GM23248 (cell line): ENCODE data around the gene THSD4. TPM values are rescaled to one million over a fixed set of nuclear protein-coding genes. Genes with fewer than 3 reads are reported as not detected.

ENCODE experiments used
- DNase-seq: peaks from one replicate; pipeline ENCODE4 v3.0.0-alpha.2; 2015
- H2AFZ ChIP-seq: fragments of 200-600 bp; sonication (generic); 2 replicates; pipeline ENCODE4 v1.6.1; 2016; ENCODE audit warnings: antibody characterized with exemption
- H3F3A ChIP-seq: fragments of 200-600 bp; sonication (generic); 2 replicates; pipeline ENCODE4 v1.6.1; 2016; ENCODE audit warnings: mild to moderate bottlenecking, antibody characterized with exemption, mixed run types; ENCODE audit not compliant: insufficient read depth
- H3K27ac ChIP-seq: fragments of 200-600 bp; sonication (generic); 2 replicates; pipeline ENCODE4 v1.5.1; 2016; ENCODE audit warnings: mild to moderate bottlenecking
- H3K27me3 ChIP-seq: fragments of 200-600 bp; sonication (generic); replicated peaks from 2 replicates; pipeline ENCODE4 v1.6.1; 2016; ENCODE audit warnings: mild to moderate bottlenecking; ENCODE audit not compliant: insufficient read depth
- H3K36me3 ChIP-seq: fragments of 200-600 bp; sonication (generic); 2 replicates; pipeline ENCODE4 v1.6.1; 2016; ENCODE audit warnings: low read depth, mild to moderate bottlenecking
- H3K4me1 ChIP-seq: fragments of 200-600 bp; sonication (generic); 2 replicates; pipeline ENCODE4 v1.6.1; 2016; ENCODE audit warnings: mild to moderate bottlenecking; ENCODE audit not compliant: insufficient read depth
- H3K4me2 ChIP-seq: fragments of 200-600 bp; sonication (generic); one replicate; pipeline ENCODE4 v1.6.1; 2016; ENCODE audit warnings: mild to moderate bottlenecking; ENCODE audit not compliant: unreplicated experiment
- H3K4me3 ChIP-seq: fragments of 200-600 bp; sonication (generic); 2 replicates; pipeline ENCODE4 v1.5.1; 2016; ENCODE audit warnings: mild to moderate bottlenecking
- H3K79me2 ChIP-seq: fragments of 200-600 bp; sonication (generic); 2 replicates; pipeline ENCODE4 v1.6.1; 2016; ENCODE audit warnings: mild to moderate bottlenecking; ENCODE audit not compliant: insufficient read depth
- H3K9ac ChIP-seq: fragments of 200-600 bp; sonication (generic); 2 replicates; pipeline ENCODE4 v1.6.1; 2016; ENCODE audit warnings: mild to moderate bottlenecking
- H3K9me2 ChIP-seq: fragments of 200-600 bp; sonication (generic); 2 replicates; pipeline ENCODE4 v1.6.1; 2016; ENCODE audit warnings: mixed run types, mild to moderate bottlenecking, moderate library complexity; ENCODE audit not compliant: insufficient read depth
- H3K9me3 ChIP-seq: fragments of 200-600 bp; sonication (generic); one replicate; pipeline ENCODE4 v1.6.1; 2017; ENCODE audit warnings: low read depth
- H4K20me1 ChIP-seq: fragments of 200-600 bp; sonication (generic); 2 replicates; pipeline ENCODE4 v1.6.0; 2016; ENCODE audit not compliant: insufficient read depth
- EZH2 ChIP-seq: fragments of 200-600 bp; sonication (generic); IDR thresholded peaks from 2 replicates; pipeline ENCODE4 v1.6.1; 2018; ENCODE audit warnings: antibody characterized with exemption, mild to moderate bottlenecking; ENCODE audit not compliant: insufficient read depth, poor library complexity, severe bottlenecking
- EZH2phosphoT487 ChIP-seq: fragments of 200-600 bp; sonication (generic); IDR thresholded peaks from 2 replicates; pipeline ENCODE4 v1.6.1; 2018; ENCODE audit warnings: antibody characterized with exemption, moderate library complexity, mild to moderate bottlenecking, low read depth; ENCODE audit not compliant: insufficient read depth
- WGBS, 2 experiments: methylation state at CpG; one replicate each; pipeline ENCODE4 v1.1.6; 2015 to 2017; ENCODE audit warnings: low lambda C conversion rate in 2 of 2, low coverage in 1 of 2; ENCODE audit errors: missing lambda C conversion rate in 2 of 2; 5-methylcytosine and 5-hydroxymethylcytosine counted together
- in situ Hi-C: fragments of 300-500 bp; cut with MboI; formaldehyde crosslinking; loops from 2 replicates; pipeline ENCODE4 v1.15.0; 2020
- polyA plus RNA-seq: library from polyadenylated mRNA; unstranded; fragments of >200 nt; fragmentation: Nextera tagmentation; extraction: Ambion mirVana; gene quantifications from 2 replicates; pipeline ENCODE4 v1.2.1, GENCODE V29; 2016
- total RNA-seq: library from RNA; depleted of rRNA; stranded (reverse); fragments of >200 nt; shearing (Covaris generic); gene quantifications from 2 replicates; pipeline ENCODE4 v1.2.3, GENCODE V29; 2014

THSD4 gene
- total and polyA plus RNA-seq, 2 experiments from 2014 or later: 14.2 to 58.9 TPM

DNA sequence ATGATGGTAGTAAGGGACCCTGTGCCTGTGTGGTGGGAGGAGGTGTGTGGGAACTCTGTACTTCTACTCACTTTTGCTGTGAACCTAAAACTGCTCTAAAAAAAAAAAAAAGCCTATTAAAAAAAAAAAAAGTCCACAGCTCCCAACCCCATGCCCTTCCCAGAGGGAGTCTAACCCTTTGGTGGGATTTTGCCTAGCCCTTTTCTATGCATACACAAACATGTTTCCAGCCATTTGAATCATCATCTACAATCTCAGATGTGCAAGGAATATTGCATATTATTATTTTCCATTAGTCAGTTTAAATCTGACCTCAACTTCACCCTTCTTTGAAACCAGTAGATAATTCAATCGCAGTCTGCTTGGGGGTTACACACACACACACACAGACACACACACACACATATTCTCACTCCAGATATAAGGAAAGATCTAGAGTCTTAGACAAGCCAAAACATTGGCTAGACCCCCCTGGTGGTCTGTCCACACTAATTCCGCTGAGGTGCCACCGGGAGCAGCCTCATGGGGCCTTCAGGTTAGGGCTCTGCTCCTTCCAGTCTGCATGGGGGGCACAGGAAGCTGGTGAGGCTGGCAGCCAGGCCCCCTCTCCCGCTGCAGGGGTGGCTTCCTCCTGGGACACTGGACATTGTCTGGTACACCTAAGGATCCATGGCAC lies 619.6 kb downstream of the THSD4 start:
- Histone ChIP-seq H3K4me1 (peaks cover 3% of the 10 kb centered on the region; the same call in 1 of the 2 replicates), H3K79me2 (no peaks in the 10 kb centered on the region), H3K9me2 (no peaks in the 10 kb centered on the region), H3F3A (no peaks in the 10 kb centered on the region), H3K4me3 (no peak overlapping the region), H4K20me1 (no peaks in the 10 kb centered on the region), H3K9me3 (no peaks in the 10 kb centered on the region), H2AFZ (no peak overlapping the region), H3K27ac (no peak overlapping the region), H3K9ac (no peak overlapping the region), H3K4me2 (no peak overlapping the region), H3K27me3 (no peaks in the 10 kb centered on the region), H3K36me3 (no peaks in the 10 kb centered on the region)
- no peak for DNase-seq
- in situ Hi-C loops: loop anchor here (10.0 kb wide), 1 partner anchor 280 kb away; no protein-coding TSS in a partner anchor
- TF ChIP-seq EZH2phosphoT487 (no peak), EZH2 (no peak)
- WGBS, 2 experiments: 90 to 95% methylated on average over 4 of the region's 4 CpGs

GRCh38 chr15:71735385-71735757 lies 620.1 kb downstream of the THSD4 start:
- Histone ChIP-seq H3K79me2 (no peaks in the 10 kb centered on the region), H3K9me2 (no peaks in the 10 kb centered on the region), H4K20me1 (no peaks in the 10 kb centered on the region), H3K9ac (no peak overlapping the region), H3K4me3 (no peak overlapping the region), H3F3A (no peaks in the 10 kb centered on the region), H3K4me2 (no peak overlapping the region), H3K9me3 (no peaks in the 10 kb centered on the region), H3K27ac (no peak overlapping the region), H3K36me3 (no peaks in the 10 kb centered on the region), H3K27me3 (no peaks in the 10 kb centered on the region), H2AFZ (no peak overlapping the region), H3K4me1 (peaks cover 1% of the 10 kb centered on the region; the same call in 1 of the 2 replicates)
- in situ Hi-C loops: loop anchor here (10.0 kb wide), 1 partner anchor 281 kb away; no protein-coding TSS in a partner anchor
- WGBS, 2 experiments: 76 to 90% methylated on average over 2 of the region's 2 CpGs
- no peak for DNase-seq
- no peak for TF ChIP-seq EZH2phosphoT487
- no peak for TF ChIP-seq EZH2

DNA sequence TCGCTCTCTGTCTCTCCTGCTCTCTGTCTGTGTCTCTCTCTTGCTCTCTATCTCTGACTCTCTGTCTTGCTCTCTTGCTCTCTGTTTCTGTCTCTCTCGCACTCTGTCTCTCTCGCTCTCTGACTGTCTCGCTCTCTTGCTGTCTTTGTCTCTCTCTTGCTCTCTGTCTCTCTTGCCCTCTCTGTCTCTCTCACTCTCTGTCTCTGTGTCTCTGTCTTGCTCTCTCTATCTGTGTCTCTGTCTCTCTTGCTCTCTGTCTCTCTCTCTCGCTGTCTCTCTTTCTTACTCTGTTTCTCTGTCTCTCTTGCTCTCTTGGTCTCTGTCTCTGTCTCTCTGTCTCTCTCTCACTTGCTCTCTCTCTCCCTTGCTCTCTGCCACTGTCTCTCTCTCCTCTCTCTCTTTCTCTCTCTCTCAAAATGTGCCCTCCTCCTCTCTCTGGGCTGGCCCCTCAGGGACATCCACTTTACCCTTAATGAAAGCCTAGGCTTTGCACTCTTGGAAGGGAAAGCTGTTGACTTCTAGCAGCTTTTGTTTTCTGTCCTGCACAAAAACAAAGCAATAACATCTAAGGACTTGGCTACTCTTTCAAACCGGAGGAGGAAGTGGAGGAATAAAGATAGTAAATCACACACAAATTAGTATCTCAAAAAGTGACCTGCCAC lies 621.1 kb downstream of the THSD4 start:
- TF ChIP-seq EZH2phosphoT487 (no peak), EZH2 (no peak)
- H4K20me1 ChIP-seq: no peaks in the 10 kb centered on the region
- no peak overlapping the region for H3K9ac ChIP-seq
- no peak overlapping the region for H3K27ac ChIP-seq
- no peak for DNase-seq
- no peak overlapping the region for H2AFZ ChIP-seq
- H3K4me2 ChIP-seq: no peak overlapping the region
- H3K79me2 ChIP-seq: no peaks in the 10 kb centered on the region
- no peaks in the 10 kb centered on the region for H3K9me2 ChIP-seq
- H3K4me3 ChIP-seq: no peak overlapping the region
- no peaks in the 10 kb centered on the region for H3K36me3 ChIP-seq
- 94 to 98% methylated on average over 6 of the region's 6 CpGs for WGBS, 2 experiments
- H3K9me3 ChIP-seq: no peaks in the 10 kb centered on the region
- no peaks in the 10 kb centered on the region for H3K27me3 ChIP-seq
- H3K4me1 ChIP-seq: no peaks in the 10 kb centered on the region
- in situ Hi-C loops: loop anchor here (10.0 kb wide), 1 partner anchor 282 kb away; no protein-coding TSS in a partner anchor
- no peaks in the 10 kb centered on the region for H3F3A ChIP-seq

DNA sequence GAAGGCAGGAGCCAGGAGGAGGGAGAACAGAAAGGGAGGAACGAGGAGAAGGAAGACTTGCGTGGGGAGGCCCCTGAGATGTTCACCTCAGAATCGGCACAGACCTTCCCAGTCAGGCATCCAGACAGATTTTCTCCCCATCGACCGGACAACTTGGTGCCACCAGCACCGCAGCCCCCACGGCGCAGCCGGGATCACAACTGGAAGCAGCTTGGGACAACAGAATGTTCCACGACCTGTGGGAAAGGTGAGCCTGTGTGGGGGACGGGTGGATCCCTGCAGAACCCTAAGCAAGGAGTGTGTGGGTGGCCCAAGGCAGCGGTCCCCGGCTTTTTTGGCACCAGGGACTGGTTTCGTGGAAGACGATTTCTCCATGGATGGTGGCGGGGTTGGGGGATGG lies 622.5 kb downstream of the THSD4 start:
- Histone ChIP-seq H3K4me1 (no peaks in the 10 kb centered on the region), H3K4me3 (no peak overlapping the region), H3K9me2 (no peaks in the 10 kb centered on the region), H3K36me3 (no peaks in the 10 kb centered on the region), H3K27ac (no peak overlapping the region), H3K9ac (no peak overlapping the region), H3K9me3 (no peaks in the 10 kb centered on the region), H3F3A (no peaks in the 10 kb centered on the region), H2AFZ (no peak overlapping the region), H3K79me2 (no peaks in the 10 kb centered on the region), H4K20me1 (no peaks in the 10 kb centered on the region), H3K27me3 (no peaks in the 10 kb centered on the region), H3K4me2 (no peak overlapping the region)
- 89 to 91% methylated on average over 16 of the region's 16 CpGs for WGBS, 2 experiments
- TF ChIP-seq EZH2 (no peak), EZH2phosphoT487 (no peak)
- DNase-seq: no peak
- in situ Hi-C loops: loop anchor here (10.0 kb wide), 1 partner anchor 283 kb away; no protein-coding TSS in a partner anchor
